NT2/D1 (cell line): Measurements from ENCODE around the gene MFAP2.

Source experiments
- SUZ12 ChIP-seq: IDR thresholded peaks from 2 replicates; pipeline ENCODE4 v1.6.1; 2011; ENCODE audit not compliant: insufficient read length, insufficient read depth; ENCODE audit errors: extremely low read depth
- ZNF274 ChIP-seq: IDR thresholded peaks from 2 replicates; pipeline ENCODE4 v1.6.1; 2011; ENCODE audit warnings: mild to moderate bottlenecking, low read depth, low read length

GRCh38 chr1:16982902-16983301 is 2.5 kb upstream of the MFAP2 start:
- TF ChIP-seq ZNF274 (no peak), SUZ12 (no peak)
